GM21515 (cell line): ENCODE data around the gene COL23A1.

Source experiments
- ATAC-seq: cut with Tn5 transposase; IDR thresholded peaks from one replicate; pipeline ENCODE4 v1.9.1; 2021; ENCODE audit not compliant: unreplicated experiment

The COL23A1 gene

GRCh38 chr5:178535299-178536175, 54.7 kb downstream of the COL23A1 start:
- ATAC-seq, result no peak

GRCh38 chr5:178533136-178533535, 57.1 kb downstream of the COL23A1 start:
- ATAC-seq, result no peak

- ATAC-seq, result no peak
Observed at GRCh38 chr5:178532666-178533065, 57.5 kb downstream of the COL23A1 start.

GRCh38 chr5:178532236-178532635, 58.0 kb downstream of the COL23A1 start:
- no peak for ATAC-seq

GRCh38 chr5:178531786-178532185, 58.4 kb downstream of the COL23A1 start:
- ATAC-seq, result no peak

GRCh38 chr5:178530526-178530925, 59.7 kb downstream of the COL23A1 start:
- no peak for ATAC-seq

- ATAC-seq, result no peak
Observed at GRCh38 chr5:178529080-178529479, 61.1 kb downstream of the COL23A1 start.

GRCh38 chr5:178527458-178528307, 62.5 kb downstream of the COL23A1 start:
- no peak for ATAC-seq

GRCh38 chr5:178526773-178527457, 63.3 kb downstream of the COL23A1 start:
- ATAC-seq, result no peak

- ATAC-seq, result no peak
Observed at GRCh38 chr5:178525906-178526732, 64.1 kb downstream of the COL23A1 start.

GRCh38 chr5:178524093-178524882, 65.9 kb downstream of the COL23A1 start:
- no peak for ATAC-seq

GRCh38 chr5:178522361-178522760, 67.8 kb downstream of the COL23A1 start:
- no peak for ATAC-seq

- no peak for ATAC-seq
Observed at GRCh38 chr5:178520851-178521250, 69.3 kb downstream of the COL23A1 start.

GRCh38 chr5:178519804-178520203, 70.4 kb downstream of the COL23A1 start:
- ATAC-seq, result no peak

GRCh38 chr5:178519155-178519554, 71.0 kb downstream of the COL23A1 start:
- ATAC-seq, result no peak

- ATAC-seq, result no peak
Observed at GRCh38 chr5:178516504-178517235, 73.5 kb downstream of the COL23A1 start.

- no peak for ATAC-seq
Observed at GRCh38 chr5:178515776-178516503, 74.3 kb downstream of the COL23A1 start.

- no peak for ATAC-seq
Observed at GRCh38 chr5:178514851-178515418, 75.3 kb downstream of the COL23A1 start.
